ENCODE results near the gene DEFB114. TPM values are rescaled to one million over a fixed set of nuclear protein-coding genes. Genes with fewer than 3 reads are reported as not detected.

Gene DEFB114
- polyA plus RNA-seq, 2 of the 4 experiments (the other 2 are of a cell fraction) = not detected

DNA sequence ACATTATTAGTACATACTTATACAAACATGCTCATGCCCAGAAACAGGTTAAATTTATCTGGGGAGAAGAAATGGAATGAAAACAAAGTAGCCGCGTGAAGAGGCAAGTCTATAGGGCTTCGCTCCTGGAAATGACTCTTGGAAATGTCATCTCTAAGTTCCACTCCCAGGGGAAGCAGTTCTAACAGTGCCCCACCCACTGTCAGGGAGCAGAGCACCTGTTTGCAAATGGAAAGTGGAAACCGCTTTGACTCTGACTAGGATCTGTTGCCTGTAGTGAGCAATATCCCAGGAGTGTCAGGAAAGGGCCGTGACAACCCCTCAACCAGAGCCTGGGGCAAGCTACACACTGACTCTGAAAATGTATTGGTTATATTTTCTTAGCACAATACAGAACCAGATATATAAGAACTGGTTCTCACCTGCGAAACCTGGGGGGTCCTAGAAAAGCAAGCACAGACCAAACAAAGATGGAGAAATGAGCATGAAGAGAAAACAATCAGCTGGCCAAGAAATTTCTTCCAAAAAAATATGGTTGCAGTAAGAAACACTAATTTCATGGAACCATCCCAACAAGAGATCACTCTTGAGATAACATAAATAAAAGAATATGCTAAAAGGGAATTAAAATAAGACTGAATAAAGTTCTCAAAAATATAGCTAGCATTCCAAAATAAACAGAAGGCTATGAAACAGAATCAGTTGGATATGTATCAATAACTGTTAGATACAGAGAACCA lies 50.2 kb downstream of the DEFB114 start:
- no peak for TF ChIP-seq SREBF2 (IDR thresholded peaks at IDR 0.05)
- TF ChIP-seq, protein P1, sequence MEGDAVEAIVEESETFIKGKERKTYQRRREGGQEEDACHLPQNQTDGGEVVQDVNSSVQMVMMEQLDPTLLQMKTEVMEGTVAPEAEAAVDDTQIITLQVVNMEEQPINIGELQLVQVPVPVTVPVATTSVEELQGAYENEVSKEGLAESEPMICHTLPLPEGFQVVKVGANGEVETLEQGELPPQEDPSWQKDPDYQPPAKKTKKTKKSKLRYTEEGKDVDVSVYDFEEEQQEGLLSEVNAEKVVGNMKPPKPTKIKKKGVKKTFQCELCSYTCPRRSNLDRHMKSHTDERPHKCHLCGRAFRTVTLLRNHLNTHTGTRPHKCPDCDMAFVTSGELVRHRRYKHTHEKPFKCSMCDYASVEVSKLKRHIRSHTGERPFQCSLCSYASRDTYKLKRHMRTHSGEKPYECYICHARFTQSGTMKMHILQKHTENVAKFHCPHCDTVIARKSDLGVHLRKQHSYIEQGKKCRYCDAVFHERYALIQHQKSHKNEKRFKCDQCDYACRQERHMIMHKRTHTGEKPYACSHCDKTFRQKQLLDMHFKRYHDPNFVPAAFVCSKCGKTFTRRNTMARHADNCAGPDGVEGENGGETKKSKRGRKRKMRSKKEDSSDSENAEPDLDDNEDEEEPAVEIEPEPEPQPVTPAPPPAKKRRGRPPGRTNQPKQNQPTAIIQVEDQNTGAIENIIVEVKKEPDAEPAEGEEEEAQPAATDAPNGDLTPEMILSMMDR (IDR thresholded peaks at IDR 0.05) = no peak
- H3K4me3 ChIP-seq = no peak overlapping the region
- H3K4me1 ChIP-seq = no peaks in the 10 kb centered on the region
- no peak for FAIRE-seq
- H3K4me2 ChIP-seq = no peak overlapping the region
- DNase-seq (ENCODE audit: low read depth in 1 of 2, low spot score in 1 of 2) = no peak
- ATAC-seq = no peak
- POLR2A ChIA-PET = no interaction called here
- CTCF ChIA-PET = no interaction called here
- H3K27ac ChIP-seq = no peak overlapping the region
- no peaks in the 10 kb centered on the region for H3K9me3 ChIP-seq
- WGBS (ENCODE audit: missing lambda C conversion rate) = 45% methylated on average over 5 of the region's 6 CpGs

DNA sequence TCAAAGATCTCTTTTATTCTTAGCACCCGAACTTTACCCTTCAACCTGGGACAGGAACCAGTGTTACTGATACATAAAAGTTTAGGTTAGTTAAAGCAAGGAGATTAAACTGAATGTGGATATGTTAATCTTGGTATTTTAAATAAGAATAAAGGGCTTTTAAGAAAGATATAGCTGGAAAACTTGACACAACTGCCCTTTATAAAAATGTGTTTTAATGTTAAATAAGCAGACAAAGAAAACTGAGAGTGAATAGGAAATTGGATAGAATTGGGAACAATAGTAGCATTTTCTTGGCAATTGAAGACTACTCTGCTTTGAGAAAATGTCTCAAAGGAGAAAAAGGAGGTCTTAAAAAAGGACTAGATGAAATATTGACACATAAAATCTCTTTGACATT lies 51.8 kb downstream of the DEFB114 start:
- no peak overlapping the region for H3K4me2 ChIP-seq
- CTCF ChIA-PET = no interaction called here
- TF ChIP-seq ZFP36 (IDR thresholded peaks at IDR 0.05; ENCODE audit: borderline replicate concordance, partially characterized antibody) (no peak), EP300 (IDR thresholded peaks at IDR 0.05) (no peak), ZSCAN20 (CRISPR knock-in tag; IDR thresholded peaks at IDR 0.05) (no peak)
- TF ChIP-seq, protein P2, sequence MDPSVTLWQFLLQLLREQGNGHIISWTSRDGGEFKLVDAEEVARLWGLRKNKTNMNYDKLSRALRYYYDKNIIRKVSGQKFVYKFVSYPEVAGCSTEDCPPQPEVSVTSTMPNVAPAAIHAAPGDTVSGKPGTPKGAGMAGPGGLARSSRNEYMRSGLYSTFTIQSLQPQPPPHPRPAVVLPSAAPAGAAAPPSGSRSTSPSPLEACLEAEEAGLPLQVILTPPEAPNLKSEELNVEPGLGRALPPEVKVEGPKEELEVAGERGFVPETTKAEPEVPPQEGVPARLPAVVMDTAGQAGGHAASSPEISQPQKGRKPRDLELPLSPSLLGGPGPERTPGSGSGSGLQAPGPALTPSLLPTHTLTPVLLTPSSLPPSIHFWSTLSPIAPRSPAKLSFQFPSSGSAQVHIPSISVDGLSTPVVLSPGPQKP (IDR thresholded peaks at IDR 0.05; ENCODE audit: low read depth, low read length) = no peak
- no peaks in the 10 kb centered on the region for H3K9me3 ChIP-seq
- no peak overlapping the region for H3K4me3 ChIP-seq
- POLR2A ChIA-PET = no interaction called here
- DNase-seq (ENCODE audit: low read depth in 1 of 2, low spot score in 1 of 2) (no peak), ATAC-seq (no peak), FAIRE-seq (no peak)
- H3K27ac ChIP-seq = no peak overlapping the region
- WGBS (ENCODE audit: missing lambda C conversion rate) = 11% methylated on average over 1 of the region's 1 CpG
- no peaks in the 10 kb centered on the region for H3K4me1 ChIP-seq

DNA sequence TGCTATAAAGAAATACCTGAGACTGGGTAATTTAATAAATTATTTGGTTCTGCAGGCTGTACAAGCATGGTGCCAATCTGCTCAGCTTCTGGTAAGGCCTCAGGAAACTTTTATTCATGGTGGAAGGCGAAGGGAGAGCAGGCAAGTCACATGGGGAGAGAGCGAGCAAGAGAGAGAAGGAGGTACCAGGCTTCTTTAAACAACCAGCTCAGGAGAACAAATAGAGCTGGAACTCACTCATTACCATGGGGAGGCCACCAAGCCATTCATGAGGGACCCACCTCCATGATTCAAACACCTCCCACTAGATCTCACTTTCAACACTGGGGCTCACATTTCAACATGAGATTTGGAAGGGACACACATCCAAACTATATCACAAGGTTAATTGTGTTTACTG lies 52.7 kb downstream of the DEFB114 start:
- FAIRE-seq (no peak), DNase-seq (ENCODE audit: low read depth in 1 of 2, low spot score in 1 of 2) (no peak), ATAC-seq (no peak)
- H3K4me2 ChIP-seq = no peak overlapping the region
- CTCF ChIA-PET = no interaction called here
- H3K27ac ChIP-seq = no peak overlapping the region
- no peak overlapping the region for H3K4me3 ChIP-seq
- 18% methylated on average over 2 of the region's 2 CpGs for WGBS (ENCODE audit: missing lambda C conversion rate)
- H3K4me1 ChIP-seq = no peaks in the 10 kb centered on the region
- TF ChIP-seq NR3C1 (IDR thresholded peaks at IDR 0.05) (no peak), TFCP2L1 (CRISPR knock-in tag; IDR thresholded peaks at IDR 0.05) (no peak), RCOR1 (IDR thresholded peaks at IDR 0.05; ENCODE audit: low read depth, low read length) (no peak), ESRRA (IDR thresholded peaks at IDR 0.05; ENCODE audit: borderline replicate concordance, low read length) (no peak), FOSB (CRISPR knock-in tag; IDR thresholded peaks at IDR 0.05) (no peak), KDM5A (IDR thresholded peaks at IDR 0.05) (no peak), HOXB5 (CRISPR knock-in tag; IDR thresholded peaks at IDR 0.05) (no peak), RARB (CRISPR knock-in tag; IDR thresholded peaks at IDR 0.05) (no peak), FOXS1 (CRISPR knock-in tag; IDR thresholded peaks at IDR 0.05) (no peak), BHLHE40 (IDR thresholded peaks at IDR 0.05; ENCODE audit: low read depth, low read length) (no peak), POLR2A (IDR thresholded peaks at IDR 0.05; ENCODE audit: low read length) (no peak), ZC3H11A (IDR thresholded peaks at IDR 0.05) (no peak), ZSCAN20 (CRISPR knock-in tag; IDR thresholded peaks at IDR 0.05) (no peak), TP53 (CRISPR knock-in tag; IDR thresholded peaks at IDR 0.05) (no peak), CHD2 (IDR thresholded peaks at IDR 0.05; ENCODE audit: low read length, partially characterized antibody) (no peak), MAFK (IDR thresholded peaks at IDR 0.05; ENCODE audit: partially characterized antibody) (no peak)
- TF ChIP-seq, protein P3, sequence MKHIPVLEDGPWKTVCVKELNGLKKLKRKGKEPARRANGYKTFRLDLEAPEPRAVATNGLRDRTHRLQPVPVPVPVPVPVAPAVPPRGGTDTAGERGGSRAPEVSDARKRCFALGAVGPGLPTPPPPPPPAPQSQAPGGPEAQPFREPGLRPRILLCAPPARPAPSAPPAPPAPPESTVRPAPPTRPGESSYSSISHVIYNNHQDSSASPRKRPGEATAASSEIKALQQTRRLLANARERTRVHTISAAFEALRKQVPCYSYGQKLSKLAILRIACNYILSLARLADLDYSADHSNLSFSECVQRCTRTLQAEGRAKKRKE (CRISPR knock-in tag; IDR thresholded peaks at IDR 0.05; ENCODE audit: low read depth) = no peak
- TF ChIP-seq, protein P4, sequence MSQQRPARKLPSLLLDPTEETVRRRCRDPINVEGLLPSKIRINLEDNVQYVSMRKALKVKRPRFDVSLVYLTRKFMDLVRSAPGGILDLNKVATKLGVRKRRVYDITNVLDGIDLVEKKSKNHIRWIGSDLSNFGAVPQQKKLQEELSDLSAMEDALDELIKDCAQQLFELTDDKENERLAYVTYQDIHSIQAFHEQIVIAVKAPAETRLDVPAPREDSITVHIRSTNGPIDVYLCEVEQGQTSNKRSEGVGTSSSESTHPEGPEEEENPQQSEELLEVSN (IDR thresholded peaks at IDR 0.05; ENCODE audit: borderline replicate concordance, low read depth) = no peak
- TF ChIP-seq, protein P5, sequence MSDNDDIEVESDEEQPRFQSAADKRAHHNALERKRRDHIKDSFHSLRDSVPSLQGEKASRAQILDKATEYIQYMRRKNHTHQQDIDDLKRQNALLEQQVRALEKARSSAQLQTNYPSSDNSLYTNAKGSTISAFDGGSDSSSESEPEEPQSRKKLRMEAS (IDR thresholded peaks at IDR 0.05) = no peak
- H3K9me3 ChIP-seq = no peaks in the 10 kb centered on the region
- POLR2A ChIA-PET = no interaction called here
